HG03097 (cell line): Measurements from ENCODE around the gene GPR62.

ENCODE experiments used
- ATAC-seq: cut with Tn5 transposase; IDR thresholded peaks from one replicate; pipeline ENCODE4 v1.9.1; 2021; ENCODE audit not compliant: unreplicated experiment, low FRiP score

GPR62 gene

DNA sequence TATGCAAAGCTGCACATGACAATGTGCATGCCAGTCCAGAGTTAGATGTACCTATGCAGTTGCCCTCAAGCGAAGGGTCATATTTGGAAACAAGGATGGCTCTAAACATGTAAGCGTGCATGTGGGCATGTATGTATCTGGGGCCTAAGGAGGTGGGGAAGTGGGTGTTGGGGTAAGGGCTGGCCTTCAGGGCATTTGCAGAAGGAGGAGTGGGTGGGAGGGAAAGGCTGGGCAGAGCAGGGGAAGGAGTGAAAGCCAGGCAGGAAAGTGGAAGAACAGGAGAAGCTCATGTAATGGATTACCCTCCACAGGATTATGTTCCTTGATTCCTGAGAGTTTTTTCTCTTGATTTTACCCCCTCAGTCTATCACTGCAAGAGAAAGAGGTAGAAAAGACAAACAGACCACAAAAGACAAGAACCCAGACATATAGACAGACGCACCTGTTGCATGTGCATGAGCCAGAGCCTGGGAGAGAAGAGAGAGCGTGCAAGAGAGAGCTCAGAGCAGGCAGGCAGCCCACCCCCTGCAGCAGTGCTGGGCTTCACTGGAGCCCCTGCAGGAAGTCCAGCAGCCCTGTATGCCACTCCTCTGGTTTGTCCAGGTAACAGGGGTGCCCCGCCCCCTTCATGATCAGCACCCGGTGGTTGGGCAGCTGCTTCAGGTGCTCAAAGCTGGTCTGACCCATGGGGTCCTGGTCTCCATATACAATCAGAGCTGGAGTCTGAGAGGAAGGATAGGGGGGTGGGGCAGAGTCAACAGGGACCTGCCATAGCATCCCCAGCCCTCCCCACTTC is 13.9 kb downstream of the GPR62 start:
- no peak for ATAC-seq

DNA sequence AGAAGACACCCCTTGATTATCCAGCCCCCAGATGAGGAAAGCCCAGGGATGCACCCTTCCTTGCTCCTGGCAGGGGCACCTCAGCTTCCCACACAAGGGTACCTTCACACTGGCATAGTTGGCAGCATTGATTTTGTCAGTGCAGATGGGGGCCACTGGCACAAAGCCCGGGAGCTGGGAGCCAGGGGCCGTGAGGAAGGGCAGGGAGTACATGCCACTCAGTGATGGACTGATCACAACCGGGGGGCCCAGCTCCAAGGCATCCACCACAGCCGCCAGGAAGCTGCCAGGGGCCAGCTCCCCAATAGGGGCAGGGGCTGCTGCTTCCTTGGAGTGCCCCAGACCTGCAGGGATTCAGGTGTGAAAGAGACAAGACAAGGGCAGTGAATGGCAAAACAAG is 14.7 kb downstream of the GPR62 start:
- no peak for ATAC-seq

DNA sequence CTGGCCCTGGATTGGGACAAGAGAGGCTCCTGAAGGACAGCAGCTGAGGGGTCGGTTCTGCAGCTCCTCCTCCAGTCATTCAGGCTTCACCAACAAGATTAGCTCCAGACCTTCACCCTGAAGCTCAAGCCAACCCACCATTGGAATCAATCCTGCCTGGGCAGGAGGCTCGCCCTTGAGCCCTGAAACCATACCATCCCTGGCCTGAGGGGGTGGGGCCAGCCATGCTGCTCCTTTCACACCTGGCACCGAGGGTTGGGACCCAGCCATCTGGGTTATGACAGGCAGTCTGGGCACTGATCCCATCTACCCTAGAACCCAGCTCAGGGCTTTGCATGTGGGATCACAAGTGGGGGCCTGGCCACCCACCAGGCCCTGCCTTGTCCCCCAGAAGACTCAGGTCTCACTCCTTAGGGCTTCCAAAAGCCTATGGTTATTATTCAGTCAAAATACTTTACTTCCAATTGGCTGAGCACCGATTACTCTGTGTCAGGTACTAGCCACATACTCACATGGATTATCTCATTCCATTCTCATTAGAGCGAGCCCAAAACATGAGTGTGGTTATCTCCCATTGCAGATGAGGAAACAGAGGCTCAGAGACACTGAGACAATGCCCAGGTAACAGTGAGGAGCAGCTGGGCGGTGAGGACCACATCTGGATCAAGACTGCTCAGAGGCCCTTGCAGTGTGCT is 15.6 kb downstream of the GPR62 start:
- no peak for ATAC-seq

DNA sequence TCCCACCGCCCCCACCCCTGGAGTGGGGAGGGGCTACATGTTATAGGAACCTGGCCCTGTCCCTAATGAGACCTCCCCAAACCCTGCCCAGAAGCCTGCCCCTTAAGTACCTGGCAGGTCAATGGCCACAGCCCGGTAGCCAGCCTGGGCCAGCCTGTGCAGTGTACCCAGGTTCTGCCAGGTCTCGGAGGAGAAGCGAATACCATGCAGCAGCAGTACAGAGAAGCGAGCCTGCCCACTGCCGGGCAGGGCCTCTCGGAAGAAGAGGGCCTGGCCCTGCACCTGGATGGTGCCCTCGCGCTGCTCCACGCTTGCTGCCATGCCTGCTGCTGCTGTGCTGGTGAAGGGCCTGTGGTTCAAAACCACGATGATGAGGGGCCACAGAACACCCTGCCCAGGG is 16.2 kb downstream of the GPR62 start:
- ATAC-seq, result no peak

DNA sequence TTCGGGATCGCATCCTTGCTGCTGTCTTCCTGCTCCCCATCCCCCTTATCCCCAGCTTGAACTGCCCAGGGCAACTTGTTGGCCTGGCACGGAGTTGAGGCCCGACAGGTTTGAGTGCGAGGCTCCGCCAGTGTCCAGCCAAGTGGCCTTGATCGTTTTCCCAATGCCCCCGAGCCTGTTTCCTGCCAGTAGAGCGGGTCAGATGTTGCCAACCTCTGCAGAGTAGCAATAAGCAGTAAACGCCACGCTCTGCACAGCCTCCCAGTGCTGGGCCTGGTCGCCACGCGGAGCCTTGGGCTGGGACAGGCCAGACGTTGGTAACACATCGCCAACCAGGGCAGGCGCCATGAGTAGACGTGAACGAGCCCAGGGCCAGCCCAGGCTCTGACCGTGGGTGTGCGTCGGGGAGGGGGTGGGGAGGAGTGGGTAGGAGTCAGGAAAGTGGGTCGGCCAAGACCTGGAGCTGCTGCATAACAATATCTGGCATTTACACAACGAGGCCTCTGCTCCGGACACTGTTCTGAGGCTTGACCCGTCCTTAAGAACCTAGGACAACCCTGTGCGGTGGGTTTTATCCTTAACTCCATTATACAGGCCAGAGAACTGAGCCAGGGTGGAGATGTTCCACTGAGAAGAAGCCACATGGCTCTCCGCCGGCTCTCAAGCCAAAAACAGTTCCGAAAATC is 19.2 kb downstream of the GPR62 start:
- ATAC-seq, result peak; percentile 14

DNA sequence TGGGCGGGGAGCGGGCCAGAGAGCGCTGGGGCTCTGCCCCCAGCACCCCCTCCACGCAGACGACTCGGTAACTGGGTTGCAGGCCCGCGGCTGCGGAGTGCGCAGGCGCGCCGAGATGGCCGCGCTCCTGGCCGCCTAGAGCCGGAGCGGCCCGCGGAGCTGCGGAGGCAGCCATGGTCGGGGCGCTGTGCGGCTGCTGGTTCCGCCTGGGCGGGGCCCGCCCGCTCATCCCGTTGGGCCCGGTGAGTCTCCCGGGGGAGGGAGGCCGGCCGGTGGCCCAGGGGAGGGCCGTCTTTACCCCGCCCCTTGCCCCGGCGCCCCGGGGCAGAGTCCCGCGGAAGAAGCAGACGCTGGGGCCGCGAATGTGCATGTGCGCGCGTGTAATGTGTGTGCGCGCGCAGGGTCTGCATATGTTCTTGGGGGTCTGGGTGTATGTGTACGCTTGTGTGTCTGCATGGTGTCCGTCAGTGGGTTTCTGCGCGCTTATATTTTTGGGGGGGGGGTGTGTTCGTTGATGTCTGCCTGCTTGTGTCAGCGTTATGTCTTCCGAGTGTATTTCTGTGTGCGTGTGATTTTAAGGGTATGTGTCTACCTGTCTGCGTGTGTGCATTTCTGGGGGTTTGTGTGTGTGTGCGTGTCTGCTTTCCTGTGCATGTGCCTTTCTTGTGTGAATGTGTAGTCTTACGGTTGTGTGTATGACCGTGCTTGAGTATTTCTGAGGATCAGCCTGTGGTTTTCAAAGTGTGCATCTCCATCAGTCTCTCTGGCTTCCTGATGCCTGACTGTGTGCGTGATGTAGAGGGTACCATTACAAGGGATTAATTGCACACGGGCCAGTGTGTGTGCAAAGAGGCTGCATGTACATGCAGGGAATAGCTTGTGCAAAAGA is 20.0 kb downstream of the GPR62 start, which contains the start of gene ABHD14A:
Gene ABHD14A (plus strand): TSS at position 102 of the 889 bp plus-strand sequence. CDS start 72 bp downstream, at position 174.
- peak; percentile 31 for ATAC-seq

DNA sequence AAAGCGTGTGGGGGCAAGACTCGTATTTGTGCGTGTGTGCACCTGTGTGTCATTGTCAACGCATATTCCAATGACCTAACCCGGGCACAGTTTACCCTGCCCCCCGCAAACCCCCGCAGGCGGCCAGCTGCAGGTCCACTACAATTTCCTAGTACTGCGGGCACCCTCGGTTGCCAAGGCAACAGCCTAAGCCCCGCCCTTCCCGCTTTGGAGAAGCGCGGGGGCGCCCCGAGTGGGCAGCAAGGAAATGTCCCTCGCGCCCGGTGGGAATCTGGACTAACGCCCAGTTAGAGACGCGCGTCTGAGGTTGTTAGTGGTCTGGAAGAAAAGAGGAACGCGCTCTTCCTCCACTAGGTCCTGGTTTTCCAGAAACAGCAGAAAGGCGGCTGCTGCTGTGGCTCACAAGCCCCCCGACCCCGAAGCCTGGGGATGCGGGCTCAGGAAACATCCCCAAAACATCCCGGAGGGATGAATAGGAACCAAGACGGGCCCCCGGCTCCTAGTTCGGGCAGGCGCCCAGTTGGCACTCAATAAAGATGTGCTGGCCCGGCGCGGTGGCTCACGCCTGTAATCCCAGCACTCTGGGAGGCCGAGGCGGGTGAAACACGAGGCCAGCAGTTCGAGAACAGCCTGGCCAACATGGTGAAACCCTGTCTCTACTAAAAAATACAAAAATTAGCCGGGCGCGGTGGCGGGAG is 20.8 kb downstream of the GPR62 start:
- ATAC-seq, result no peak

DNA sequence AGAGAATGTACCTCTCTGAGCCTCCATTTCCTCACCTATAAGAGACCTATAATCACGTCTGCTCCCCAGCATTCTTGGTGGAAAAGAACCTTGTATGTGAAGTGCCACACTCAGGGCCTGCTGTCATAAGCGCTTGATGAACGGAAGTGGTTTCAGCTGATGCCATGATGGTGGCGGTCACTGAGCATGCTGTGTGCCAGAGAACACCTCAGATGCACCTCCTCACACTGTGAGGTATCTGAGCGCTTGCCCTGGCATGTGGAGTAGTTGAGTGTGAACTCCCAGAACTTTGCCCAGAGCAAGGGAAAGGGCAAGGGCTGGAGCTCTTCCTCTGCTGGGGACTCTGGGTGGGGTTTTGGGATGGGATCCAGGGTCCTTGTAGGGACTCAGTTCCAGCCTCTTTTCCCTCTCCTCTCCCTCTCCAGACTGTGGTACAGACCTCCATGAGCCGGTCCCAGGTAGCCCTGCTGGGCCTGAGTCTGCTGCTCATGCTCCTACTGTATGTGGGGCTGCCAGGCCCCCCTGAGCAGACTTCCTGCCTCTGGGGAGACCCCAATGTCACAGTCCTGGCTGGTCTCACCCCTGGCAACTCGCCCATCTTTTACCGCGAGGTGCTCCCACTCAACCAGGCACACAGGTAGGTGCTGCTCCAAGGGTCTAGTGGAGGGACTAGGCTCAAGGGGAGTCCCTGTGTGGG is 22.4 kb downstream of the GPR62 start:
- ATAC-seq, result no peak

DNA sequence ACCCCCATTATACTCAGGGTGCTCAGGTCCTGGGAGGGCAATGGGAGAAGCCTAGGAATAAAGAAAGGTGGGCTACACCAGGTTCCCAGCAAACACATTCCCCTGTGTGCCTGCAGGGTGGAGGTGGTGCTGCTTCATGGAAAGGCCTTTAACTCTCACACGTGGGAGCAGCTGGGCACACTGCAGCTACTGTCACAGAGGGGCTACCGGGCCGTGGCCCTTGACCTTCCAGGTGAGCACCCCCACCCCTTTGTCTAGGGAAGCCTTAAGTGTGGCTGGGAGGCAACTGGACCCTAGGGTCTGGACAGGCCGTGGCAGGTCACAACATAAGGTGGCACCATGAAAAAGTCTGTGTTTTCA is 22.9 kb downstream of the GPR62 start:
- ATAC-seq, result no peak

DNA sequence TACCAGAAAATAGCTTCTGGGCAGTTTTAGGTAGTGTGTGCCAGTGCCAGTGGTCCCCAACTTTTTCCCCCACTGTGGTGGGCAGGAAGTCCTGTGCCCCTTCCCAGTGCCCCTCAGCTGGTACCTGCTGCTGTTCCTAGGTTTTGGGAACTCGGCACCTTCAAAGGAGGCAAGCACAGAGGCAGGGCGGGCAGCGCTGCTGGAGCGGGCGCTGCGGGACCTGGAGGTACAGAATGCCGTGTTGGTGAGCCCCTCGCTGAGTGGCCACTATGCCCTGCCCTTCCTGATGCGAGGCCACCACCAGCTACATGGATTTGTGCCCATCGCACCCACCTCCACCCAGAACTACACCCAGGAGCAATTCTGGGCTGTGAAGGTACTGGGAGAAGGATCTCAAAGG is 25.1 kb downstream of the GPR62 start:
- ATAC-seq, result no peak

DNA sequence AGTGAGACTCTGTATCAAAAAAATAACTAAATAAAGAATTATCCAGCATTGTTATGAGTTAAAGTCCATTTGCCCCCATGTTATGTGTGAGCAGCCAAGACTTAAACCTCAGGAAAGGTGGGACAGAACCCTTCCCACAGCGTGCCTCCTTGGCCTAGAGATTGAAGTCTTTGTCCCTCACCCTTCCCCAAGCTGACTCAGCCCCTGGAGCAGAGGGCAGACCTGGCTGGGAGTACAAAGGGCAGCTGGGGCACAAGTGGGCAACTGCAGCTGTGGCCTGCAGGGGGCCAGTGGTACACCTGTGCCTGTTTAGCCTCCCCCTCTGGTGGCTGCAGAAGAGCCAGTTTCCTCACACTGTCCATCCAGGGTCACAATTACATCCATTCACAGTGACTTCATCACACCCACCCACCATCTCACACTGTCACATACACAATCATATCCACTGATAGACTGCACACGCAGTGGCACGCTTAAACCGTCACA is 27.2 kb downstream of the GPR62 start:
- peak; percentile 35 for ATAC-seq

DNA sequence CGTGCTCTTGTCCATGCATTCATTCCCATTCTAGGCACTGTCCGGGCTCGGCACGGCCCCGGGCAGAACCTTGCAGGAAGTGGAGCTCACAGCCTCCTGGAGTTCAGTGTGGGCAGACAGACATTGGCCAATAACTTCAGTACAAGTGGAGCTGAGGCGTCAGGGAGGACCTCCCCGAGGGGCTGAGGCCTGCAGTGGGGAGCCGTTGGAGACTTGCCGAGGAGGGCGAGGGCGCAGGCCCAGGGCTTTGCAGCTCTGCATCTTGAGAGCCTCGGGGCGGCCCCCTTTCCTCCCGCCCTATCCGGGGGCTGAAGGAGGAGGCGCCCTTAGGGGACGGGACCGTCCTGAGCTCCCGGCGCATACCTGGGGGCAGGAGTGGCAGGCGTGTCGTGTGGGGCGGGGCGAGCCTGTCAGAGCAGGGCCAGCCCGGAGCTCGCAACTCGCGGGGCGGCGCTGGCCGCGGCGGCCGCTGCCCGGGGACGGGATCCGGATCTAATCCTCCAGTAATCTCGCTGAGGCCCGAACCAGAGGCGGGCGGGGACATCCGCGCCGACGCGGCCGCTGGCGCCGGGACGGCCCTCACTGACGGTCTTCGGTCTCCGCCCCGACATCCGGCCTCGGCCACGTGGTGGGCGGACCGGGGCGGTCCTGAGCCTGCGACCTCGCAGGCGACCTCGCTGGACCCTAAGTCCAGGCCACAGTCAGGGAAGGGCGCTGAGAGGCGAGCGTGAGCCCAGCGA is 27.8 kb downstream of the GPR62 start, which contains the start of gene ACY1:
Gene ACY1 (plus strand): TSS at position 698 of the 740 bp plus-strand sequence. CDS start 530 bp downstream, outside the sequence.
- peak; percentile 75 for ATAC-seq

DNA sequence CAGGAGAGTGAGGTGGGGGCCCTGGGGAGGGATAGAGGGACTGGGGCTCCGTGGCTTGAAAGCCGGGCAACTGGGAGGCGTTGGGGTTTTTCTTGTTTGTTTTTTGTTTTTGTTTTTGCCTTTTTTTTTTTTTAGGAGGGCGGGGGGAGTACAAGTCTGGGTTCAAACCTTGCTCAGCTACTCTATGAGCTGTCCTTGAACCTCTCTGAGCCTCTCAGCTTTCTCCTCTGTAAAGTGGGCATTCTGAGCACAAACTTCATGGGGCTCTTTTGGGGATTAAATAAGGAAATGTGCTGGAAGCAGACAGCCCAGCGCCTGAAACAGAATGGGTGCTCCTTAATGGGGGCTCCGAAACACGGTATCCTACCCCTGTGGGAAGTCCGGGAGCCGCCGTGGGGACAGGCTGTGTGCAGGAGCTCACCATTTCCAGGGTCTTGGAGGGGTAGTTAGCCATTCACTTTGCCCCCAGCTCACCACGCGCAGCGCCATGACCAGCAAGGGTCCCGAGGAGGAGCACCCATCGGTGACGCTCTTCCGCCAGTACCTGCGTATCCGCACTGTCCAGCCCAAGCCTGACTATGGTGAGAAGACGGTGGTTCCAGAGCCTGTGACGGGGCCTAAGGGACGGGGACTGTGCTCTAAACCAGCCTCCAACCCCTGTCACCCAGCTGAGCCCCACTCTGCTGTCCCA is 28.5 kb downstream of the GPR62 start:
- ATAC-seq, result no peak

DNA sequence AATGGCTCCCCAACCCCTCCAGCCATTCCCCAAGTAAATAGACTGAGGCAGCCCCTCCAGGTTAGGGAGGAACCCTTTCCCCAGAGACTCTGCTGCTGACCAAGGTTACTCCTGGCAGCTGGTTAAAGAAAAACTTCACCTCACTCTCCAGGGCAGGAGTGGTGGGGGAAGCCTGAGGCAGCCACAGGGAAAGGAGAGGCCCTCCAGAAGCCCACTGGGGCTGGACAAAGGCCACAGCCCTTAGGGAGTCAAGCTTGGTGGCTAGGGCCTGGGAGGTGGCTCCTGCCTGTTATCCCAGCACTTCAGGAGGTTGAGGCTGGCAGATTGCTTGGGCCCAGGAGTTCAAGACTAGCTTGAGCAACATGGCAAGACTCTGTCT is 29.1 kb downstream of the GPR62 start:
- ATAC-seq, result no peak

DNA sequence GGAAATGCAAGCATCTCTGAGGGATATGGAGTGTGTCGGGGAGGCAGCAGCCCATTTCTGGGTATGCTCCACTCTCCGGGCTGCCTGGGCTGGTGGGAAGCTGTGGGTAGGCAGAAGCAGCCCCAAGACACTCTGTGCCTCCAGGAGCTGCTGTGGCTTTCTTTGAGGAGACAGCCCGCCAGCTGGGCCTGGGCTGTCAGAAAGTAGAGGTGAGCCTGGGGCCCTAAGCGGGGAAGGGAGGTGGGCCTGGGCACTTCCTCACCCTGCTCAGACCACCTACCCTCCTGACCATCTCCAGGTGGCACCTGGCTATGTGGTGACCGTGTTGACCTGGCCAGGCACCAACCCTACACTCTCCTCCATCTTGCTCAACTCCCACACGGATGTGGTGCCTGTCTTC is 29.9 kb downstream of the GPR62 start:
- ATAC-seq, result no peak

DNA sequence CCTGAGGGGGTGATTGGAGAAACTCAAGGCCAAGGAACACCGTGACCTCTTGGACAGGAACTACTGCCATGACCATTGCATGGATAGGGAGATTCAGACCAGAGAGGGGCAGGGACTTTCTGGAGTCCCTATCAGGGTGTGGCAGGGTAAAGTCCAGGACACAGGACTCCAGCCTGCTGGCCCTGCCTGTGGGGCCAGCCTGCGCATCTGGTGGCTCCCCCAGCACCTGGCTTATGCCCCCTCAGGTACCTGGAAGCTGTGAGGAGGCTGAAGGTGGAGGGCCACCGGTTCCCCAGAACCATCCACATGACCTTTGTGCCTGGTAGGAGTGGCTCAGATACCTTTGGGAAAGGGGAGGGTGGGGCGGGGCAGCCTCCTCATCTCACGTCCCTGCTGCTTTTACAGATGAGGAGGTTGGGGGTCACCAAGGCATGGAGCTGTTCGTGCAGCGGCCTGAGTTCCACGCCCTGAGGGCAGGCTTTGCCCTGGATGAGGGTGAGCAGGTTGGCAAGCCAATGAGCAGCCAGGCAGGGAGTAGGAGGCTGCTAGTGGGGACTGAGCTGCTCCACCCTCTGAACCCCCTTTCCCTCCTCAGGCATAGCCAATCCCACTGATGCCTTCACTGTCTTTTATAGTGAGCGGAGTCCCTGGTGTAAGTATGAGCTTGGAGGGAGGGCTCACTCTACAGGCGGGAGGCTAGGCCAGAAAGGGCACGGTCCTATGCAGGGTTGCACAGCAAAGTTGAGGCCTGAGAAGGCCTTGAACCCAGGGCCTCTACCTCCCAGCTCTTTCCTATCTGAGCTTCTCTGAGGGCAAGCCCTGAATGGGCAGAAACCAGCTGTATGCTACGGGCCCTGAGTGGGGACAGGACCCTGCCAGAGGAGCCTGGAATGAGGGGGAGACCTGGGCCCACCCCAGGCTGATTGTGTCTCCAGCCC is 31.1 kb downstream of the GPR62 start:
- no peak for ATAC-seq

DNA sequence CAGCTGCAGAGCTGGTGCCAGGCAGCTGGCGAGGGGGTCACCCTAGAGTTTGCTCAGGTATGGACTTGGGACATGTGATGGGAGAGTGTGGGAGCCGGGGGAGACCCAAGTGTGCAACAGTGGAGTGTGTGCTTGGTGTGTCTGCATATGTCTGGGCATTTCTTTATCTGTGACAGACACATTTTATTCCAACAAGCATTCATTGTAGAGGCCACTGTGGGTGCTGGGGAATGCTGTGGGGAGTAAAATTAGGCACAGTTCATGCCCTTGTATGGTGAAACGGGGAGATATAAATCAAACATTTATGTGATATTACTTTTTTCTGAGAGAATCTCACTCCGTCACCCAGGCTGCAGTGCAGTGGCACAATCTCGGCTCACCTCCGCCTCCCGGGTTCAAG is 32.4 kb downstream of the GPR62 start:
- no peak for ATAC-seq
